Small intestine (tissue), 7 donors: ENCODE data around the gene ARL16. TPM values are rescaled to one million over a fixed set of nuclear protein-coding genes. Genes with fewer than 3 reads are reported as not detected.

Experiments used
- DNase-seq, 2 donors: peaks; one replicate each; pipeline versions ENCODE4 v3.0.0 to v3.0.0-alpha.2; 2013
- FAIRE-seq: peaks from 2 replicates; lab custom pipeline; 2012; peaks lifted over from hg19 to GRCh38; lab: Jason Lieb, UNC
- H3K27ac ChIP-seq, 3 donors: one replicate each; pipeline ENCODE4 v1.5.1; 2013; ENCODE audit warnings: low read length in 2 of 3, mild to moderate bottlenecking in 2 of 3, control low read depth in 1 of 3, inconsistent platforms in 1 of 3, low read depth in 1 of 3, moderate library complexity in 1 of 3
- H3K27me3 ChIP-seq, 3 donors: one replicate each; pipeline ENCODE4 v1.6.1; 2013; ENCODE audit warnings: low read length in 3 of 3, inconsistent platforms in 1 of 3; ENCODE audit not compliant: control insufficient read depth in 3 of 3, insufficient read depth in 3 of 3
- H3K36me3 ChIP-seq, 3 donors: one replicate each; pipeline ENCODE4 v1.6.1; 2013; ENCODE audit warnings: low read length in 3 of 3, inconsistent platforms in 1 of 3, low read depth in 1 of 3, mild to moderate bottlenecking in 1 of 3, moderate library complexity in 1 of 3; ENCODE audit not compliant: control insufficient read depth in 3 of 3, insufficient read depth in 2 of 3
- H3K4me1 ChIP-seq, 3 donors: one replicate each; pipeline ENCODE4 v1.6.1; 2013; ENCODE audit warnings: low read length in 2 of 3, inconsistent platforms in 1 of 3, low read depth in 1 of 3, mild to moderate bottlenecking in 1 of 3, moderate library complexity in 1 of 3; ENCODE audit not compliant: control insufficient read depth in 3 of 3, insufficient read depth in 2 of 3
- H3K4me3 ChIP-seq, 3 donors: one replicate each; pipeline ENCODE4 v1.5.1; 2013; ENCODE audit warnings: low read length in 3 of 3, control low read depth in 1 of 3, inconsistent platforms in 1 of 3, low read depth in 1 of 3, mild to moderate bottlenecking in 1 of 3, moderate library complexity in 1 of 3
- H3K9me3 ChIP-seq, 2 donors: one replicate each; pipeline ENCODE4 v1.6.1; 2013; ENCODE audit warnings: low read depth in 1 of 2, low read length in 1 of 2; ENCODE audit not compliant: control insufficient read depth in 2 of 2, insufficient read depth in 1 of 2
- WGBS, 3 donors: extraction: QIAGEN DNeasy Blood & Tissue Kit; methylation state at CpG; one replicate each; pipeline ENCODE4 v1.1.7; 2013; 5-methylcytosine and 5-hydroxymethylcytosine counted together
- polyA plus RNA-seq, 4 donors: library from polyadenylated mRNA; stranded (reverse) in 3 of 4; unstranded in 1 of 4; fragments of 200-250 nt in 3 of 4; fragments of 120-200 nt in 1 of 4; gene quantifications; one replicate each; pipeline versions ENCODE4 v1.2.1 to v1.2.3, GENCODE V29; 2013
- donor health status: healthy with polysubstance abuse.
- donor health status: control.
- donor health status: control.
- donor health status: Bipolar disorder and iron deficiency.
- donor health status: healthy.

The ARL16 gene
- polyA plus RNA-seq, 4 donors, result 34.1 to 76.9 (median 51.4) TPM

GRCh38 chr17:81693509-81694210 is 10.1 kb upstream of the ARL16 start:
- Histone ChIP-seq H3K36me3 (peaks cover 16 to 99% (median 41%) of the 10 kb centered on the region in 3 donors), H3K4me3 (no peak overlapping the region), H3K4me1 (no peaks in the 10 kb centered on the region), H3K27me3 (no peaks in the 10 kb centered on the region), H3K27ac (no peak overlapping the region), H3K9me3 (no peaks in the 10 kb centered on the region)
- no peak for FAIRE-seq
- WGBS, 3 donors, result 91% methylated on average over 33 to 35 of the region's 35 CpGs
- DNase-seq, result no peak

- no peak overlapping the region for H3K27ac ChIP-seq
- H3K27me3 ChIP-seq, result no peaks in the 10 kb centered on the region
- no peaks in the 10 kb centered on the region for H3K9me3 ChIP-seq
- FAIRE-seq (no peak), DNase-seq (no peak)
- peaks cover 13 to 99% (median 43%) of the 10 kb centered on the region in 3 donors for H3K36me3 ChIP-seq
- H3K4me1 ChIP-seq, result no peaks in the 10 kb centered on the region
- WGBS, 3 donors, result 96 to 98% (median 98%) methylated on average over 20 of the region's 20 CpGs
- no peak overlapping the region for H3K4me3 ChIP-seq
These were observed 8.0 kb upstream of the ARL16 start for GRCh38 chr17:81691608-81692007.

- Histone ChIP-seq H3K27ac (no peak overlapping the region), H3K27me3 (no peaks in the 10 kb centered on the region), H3K4me1 (no peaks in the 10 kb centered on the region), H3K36me3 (peaks cover 13 to 99% (median 38%) of the 10 kb centered on the region in 3 donors), H3K4me3 (no peak overlapping the region), H3K9me3 (no peaks in the 10 kb centered on the region)
- 92 to 94% (median 93%) methylated on average over 18 of the region's 18 CpGs for WGBS, 3 donors
- DNase-seq (no peak), FAIRE-seq (no peak)
These were observed 7.6 kb upstream of the ARL16 start for GRCh38 chr17:81691196-81691595.

- 90 to 94% (median 93%) methylated on average over 13 to 17 of the region's 17 CpGs for WGBS, 3 donors
- Histone ChIP-seq H3K9me3 (no peaks in the 10 kb centered on the region), H3K36me3 (peaks cover 7 to 99% (median 36%) of the 10 kb centered on the region in 3 donors), H3K27me3 (no peaks in the 10 kb centered on the region), H3K4me3 (no peak overlapping the region), H3K4me1 (peaks cover 0 to under 1% (median 0%) of the 10 kb centered on the region in 3 donors), H3K27ac (no peak overlapping the region)
- no peak for FAIRE-seq
- no peak for DNase-seq
These were observed 7.0 kb upstream of the ARL16 start for GRCh38 chr17:81690549-81690948.

- Histone ChIP-seq H3K27ac (no peak overlapping the region), H3K4me3 (no peak overlapping the region), H3K36me3 (peaks cover 6 to 99% (median 33%) of the 10 kb centered on the region in 3 donors), H3K27me3 (no peaks in the 10 kb centered on the region), H3K4me1 (peaks cover 0 to 6% (median 0%) of the 10 kb centered on the region in 3 donors), H3K9me3 (no peaks in the 10 kb centered on the region)
- no peak for FAIRE-seq
- 90 to 94% (median 92%) methylated on average over 18 of the region's 18 CpGs for WGBS, 3 donors
- DNase-seq, result no peak
These were observed 6.5 kb upstream of the ARL16 start for GRCh38 chr17:81690066-81690465.

GRCh38 chr17:81688616-81689015 is 5.0 kb upstream of the ARL16 start:
- peaks cover 0 to 13% (median 0%) of the 10 kb centered on the region in 3 donors for H3K4me1 ChIP-seq
- no peak overlapping the region for H3K4me3 ChIP-seq
- H3K27ac ChIP-seq, result no peak overlapping the region
- WGBS, 3 donors, result 92 to 94% (median 92%) methylated on average over 14 of the region's 14 CpGs
- no peaks in the 10 kb centered on the region for H3K27me3 ChIP-seq
- H3K36me3 ChIP-seq, result peaks cover 5 to 91% (median 23%) of the 10 kb centered on the region in 3 donors
- FAIRE-seq (no peak), DNase-seq (no peak)
- H3K9me3 ChIP-seq, result no peaks in the 10 kb centered on the region

- DNase-seq, result no peak
- Histone ChIP-seq H3K27me3 (no peaks in the 10 kb centered on the region), H3K27ac (no peak overlapping the region), H3K4me3 (no peak overlapping the region), H3K36me3 (peaks cover 3 to 85% (median 22%) of the 10 kb centered on the region in 3 donors), H3K4me1 (peaks cover 0 to 13% (median 0%) of the 10 kb centered on the region in 3 donors), H3K9me3 (no peaks in the 10 kb centered on the region)
- FAIRE-seq, result no peak
- 93 to 96% (median 94%) methylated on average over 38 to 41 of the region's 41 CpGs for WGBS, 3 donors
These were observed 4.4 kb upstream of the ARL16 start for GRCh38 chr17:81687770-81688541.

- no peak for DNase-seq
- no peak overlapping the region for H3K27ac ChIP-seq
- H3K36me3 ChIP-seq, result peaks cover 3 to 76% (median 19%) of the 10 kb centered on the region in 3 donors
- no peak overlapping the region for H3K4me3 ChIP-seq
- no peaks in the 10 kb centered on the region for H3K9me3 ChIP-seq
- peaks cover 0 to 13% (median 4%) of the 10 kb centered on the region in 3 donors for H3K4me1 ChIP-seq
- 88 to 95% (median 95%) methylated on average over 18 to 20 of the region's 20 CpGs for WGBS, 3 donors
- no peaks in the 10 kb centered on the region for H3K27me3 ChIP-seq
- FAIRE-seq, result no peak
These were observed 3.0 kb upstream of the ARL16 start for GRCh38 chr17:81686614-81687013.
